NCI-H2081 treated with DMSO at 0.1 percent for 48 hours (cell line): ENCODE results near the gene AKR1C1.
"Not testable (repeated sequence)": the region's sequence is repeated elsewhere in the genome, so short reads cannot be mapped to it uniquely, and the experiment has no call there.

ENCODE experiments used
- DNase-seq: peaks from one replicate; lab custom pipeline; 2025; lab: John Stamatoyannopoulos, UW

The AKR1C1 gene

GRCh38 chr10:4962876-4963814, at the start of gene AKR1C1:
AKR1C1 (plus strand) TSS chr10:4963415; CDS start chr10:4963445, 30 bp downstream.
- not testable (repeated sequence) for DNase-seq

GRCh38 chr10:4914213-4914850, 48.9 kb upstream of the AKR1C1 start:
- no peak for DNase-seq

- DNase-seq: no peak
Measured at GRCh38 chr10:4916086-4916716, 47.0 kb upstream of the AKR1C1 start.

DNA sequence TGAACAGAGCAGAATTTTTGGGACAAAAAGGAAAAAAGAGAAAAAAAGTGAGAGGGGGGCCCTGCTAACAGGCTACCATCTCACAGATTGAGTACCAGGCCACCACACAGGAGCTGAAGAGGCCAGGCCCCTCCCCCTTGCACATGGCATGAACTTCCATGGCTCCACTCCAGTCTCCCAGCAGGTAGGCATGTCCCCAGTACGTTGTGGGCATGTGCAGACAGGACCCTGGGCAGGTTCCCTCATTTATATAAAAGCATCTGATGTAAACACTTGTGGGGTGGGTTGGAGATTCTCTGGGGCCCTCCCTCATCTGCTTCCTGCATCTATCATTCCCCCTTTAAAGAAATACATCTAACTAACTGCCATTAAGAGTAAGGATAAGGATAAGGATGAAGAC, 45.0 kb upstream of the AKR1C1 start:
- DNase-seq: no peak

DNA sequence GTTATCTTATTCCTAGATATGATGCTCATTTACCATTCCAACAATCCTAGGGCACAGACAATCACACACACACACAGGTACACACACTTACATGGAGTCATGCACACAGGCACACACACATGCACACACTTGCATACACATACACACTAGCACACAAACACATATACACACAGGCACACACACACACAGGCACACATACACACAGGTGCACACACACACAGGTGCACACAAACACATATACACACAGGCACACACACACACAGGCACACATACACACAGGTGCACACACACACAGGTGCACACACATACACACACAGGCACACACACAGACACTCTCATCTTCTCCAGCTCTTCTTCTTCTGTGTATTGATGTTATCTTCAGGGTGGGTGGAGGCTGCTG, 38.7 kb upstream of the AKR1C1 start:
- not testable (repeated sequence) for DNase-seq

DNA sequence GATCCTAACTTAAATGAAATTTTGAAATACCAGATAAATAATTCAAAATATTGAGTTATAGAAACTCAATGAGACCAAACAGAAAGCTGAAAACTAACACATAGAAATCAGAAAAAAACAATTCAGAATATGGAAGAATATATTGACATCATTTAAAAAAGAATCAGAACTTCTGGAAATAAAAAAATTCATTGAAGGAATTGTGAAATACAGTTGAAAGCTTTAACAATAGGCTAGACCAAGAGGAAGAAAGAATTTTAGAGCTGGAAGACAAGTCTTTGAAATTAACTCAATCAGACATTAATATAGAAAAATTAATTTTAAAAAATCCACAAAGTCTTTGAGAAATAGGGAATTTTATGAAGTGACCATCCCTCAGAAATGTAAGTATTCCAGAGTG, 36.8 kb upstream of the AKR1C1 start:
- no peak for DNase-seq

DNA sequence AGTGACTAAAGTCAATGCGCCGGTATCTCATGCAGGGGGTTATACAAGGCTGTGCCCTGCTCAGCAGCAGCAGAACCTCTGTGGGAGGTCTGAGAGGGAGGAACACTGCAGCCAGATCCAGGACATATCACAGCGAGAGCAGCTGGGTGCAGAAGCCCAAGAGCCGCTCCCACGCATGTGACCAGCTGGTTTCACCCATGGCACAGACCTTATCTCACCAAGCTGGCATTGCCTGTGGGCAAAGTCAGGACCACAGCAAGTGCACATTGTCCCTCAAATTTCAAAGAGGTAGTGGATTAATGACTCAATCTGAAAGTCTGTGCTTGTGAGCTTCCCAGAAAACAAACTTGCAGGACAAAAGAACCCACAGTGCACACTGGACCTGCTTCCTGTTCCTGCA, 31.6 kb upstream of the AKR1C1 start:
- DNase-seq: no peak

- no peak for DNase-seq
Measured at GRCh38 chr10:4934391-4934987, 28.7 kb upstream of the AKR1C1 start.

DNA sequence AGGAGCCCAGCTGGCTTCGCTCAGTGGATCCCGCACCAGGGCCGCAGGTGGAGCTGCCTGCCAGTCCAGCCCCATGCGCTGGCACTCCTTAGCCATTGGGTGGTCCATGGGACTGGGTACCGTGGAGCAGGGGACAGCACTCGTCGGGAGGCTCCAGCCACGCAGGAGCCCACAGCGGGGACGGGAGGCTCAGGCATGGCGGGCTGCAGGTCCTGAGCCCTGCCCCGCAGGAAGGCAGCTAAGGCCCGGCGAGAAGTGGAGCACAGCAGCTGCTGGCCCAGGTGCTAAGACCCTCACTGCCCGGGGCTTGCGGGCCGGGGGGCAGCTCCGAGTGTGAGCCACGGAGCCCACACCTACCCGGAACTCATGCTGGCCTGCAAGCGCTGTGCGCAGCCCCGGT, 25.9 kb upstream of the AKR1C1 start:
- no peak for DNase-seq

- no peak for DNase-seq
Measured at GRCh38 chr10:4939224-4940072, 23.8 kb upstream of the AKR1C1 start.

DNA sequence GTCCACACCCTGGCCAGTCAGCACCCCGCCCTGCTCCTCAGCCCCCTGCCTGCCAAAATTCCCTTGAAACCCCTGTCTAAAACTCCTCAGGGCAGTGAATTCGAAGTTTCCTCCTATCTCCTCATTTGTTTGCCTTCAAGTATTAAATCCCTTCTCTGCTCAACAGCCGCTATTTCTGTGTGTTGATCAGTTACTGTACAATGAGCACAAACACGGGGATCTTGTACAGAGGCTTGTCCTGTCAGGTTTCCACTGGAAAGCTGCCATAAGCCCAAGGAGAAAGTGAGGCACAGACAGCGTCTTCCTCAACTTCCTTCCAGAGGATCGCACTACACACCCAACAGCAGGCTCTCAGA, 23.2 kb upstream of the AKR1C1 start:
- not testable (repeated sequence) for DNase-seq

GRCh38 chr10:4940909-4941308, 22.3 kb upstream of the AKR1C1 start:
- DNase-seq: not testable (repeated sequence)

DNA sequence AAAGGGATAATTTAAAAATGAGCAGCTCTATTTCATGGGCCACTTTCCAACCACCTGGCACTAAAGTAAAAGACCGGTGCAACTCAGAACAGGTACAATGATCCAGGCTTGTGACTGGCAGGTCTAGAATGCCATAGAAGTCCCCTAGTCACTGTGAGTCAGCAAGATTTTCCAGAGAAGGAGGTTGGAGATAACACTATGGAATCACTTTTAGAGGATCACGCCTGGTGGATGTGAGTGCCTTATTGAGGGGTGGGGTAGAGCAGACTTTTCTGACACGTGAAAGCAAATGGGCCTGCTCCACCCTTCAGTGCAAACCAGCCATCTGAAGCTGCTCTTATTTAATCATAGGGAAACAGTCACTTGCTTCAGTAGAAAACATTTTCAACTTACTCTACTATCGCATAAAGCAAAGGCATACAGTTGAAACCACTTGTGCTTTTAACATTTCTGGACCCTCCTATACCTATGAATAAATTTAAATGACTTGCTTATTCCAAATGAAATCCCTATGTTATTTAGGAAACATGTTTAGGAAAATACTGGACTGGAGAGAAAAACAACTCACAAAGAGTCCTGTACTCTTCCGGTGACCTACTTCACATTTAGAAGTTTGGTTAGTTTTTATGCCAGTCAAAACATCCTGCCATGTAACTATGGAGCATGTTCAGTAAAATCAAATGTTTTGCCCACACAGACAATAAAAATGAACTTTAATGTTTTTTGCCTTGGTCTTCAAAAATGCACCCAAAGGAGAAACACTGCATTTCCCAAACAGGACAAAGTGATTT, 21.5 kb upstream of the AKR1C1 start:
- no peak for DNase-seq

GRCh38 chr10:4942931-4943330, 20.3 kb upstream of the AKR1C1 start:
- DNase-seq: not testable (repeated sequence)

DNA sequence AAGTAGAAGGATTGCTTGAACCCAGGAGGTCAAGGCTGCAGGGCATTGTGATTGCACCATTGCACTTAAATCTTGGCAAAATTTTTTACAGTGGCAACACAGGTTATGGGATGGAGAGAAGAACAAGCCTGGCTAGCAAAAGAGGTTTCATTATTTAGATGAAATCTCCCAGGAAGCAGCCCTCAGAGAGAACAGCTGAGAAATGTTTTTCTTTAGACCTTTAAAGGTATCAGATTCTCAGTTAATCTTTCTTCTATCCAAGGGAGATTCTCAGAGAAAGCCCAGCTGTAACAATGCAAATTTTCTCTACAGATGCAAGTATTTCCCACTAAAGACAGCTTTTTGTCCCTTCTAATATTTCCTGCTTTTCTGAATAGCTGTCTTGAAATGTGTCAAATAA, 19.8 kb upstream of the AKR1C1 start:
- DNase-seq: not testable (repeated sequence)

GRCh38 chr10:4943821-4944220, 19.4 kb upstream of the AKR1C1 start:
- no peak for DNase-seq

DNA sequence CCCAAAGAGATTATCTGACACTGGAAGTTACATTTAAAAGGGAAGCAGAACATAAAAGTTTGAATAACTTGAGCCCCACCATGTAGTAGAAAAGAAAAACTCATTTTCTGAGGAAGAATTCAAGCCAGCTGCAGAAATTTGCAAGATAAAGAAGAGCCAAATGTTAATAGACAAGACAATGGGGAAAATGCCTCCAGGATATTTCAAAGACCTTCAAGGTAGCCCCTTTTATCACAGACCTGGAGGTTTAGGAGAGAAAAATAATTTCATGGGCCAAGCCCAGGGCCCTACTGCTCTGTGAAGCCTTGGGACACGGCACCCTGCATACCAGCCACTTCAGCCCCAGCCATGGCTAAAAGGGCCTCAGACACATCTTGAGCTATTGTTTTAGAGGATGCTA, 18.4 kb upstream of the AKR1C1 start:
- no peak for DNase-seq

- DNase-seq: no peak
Measured at GRCh38 chr10:4945766-4946717, 17.2 kb upstream of the AKR1C1 start.

DNA sequence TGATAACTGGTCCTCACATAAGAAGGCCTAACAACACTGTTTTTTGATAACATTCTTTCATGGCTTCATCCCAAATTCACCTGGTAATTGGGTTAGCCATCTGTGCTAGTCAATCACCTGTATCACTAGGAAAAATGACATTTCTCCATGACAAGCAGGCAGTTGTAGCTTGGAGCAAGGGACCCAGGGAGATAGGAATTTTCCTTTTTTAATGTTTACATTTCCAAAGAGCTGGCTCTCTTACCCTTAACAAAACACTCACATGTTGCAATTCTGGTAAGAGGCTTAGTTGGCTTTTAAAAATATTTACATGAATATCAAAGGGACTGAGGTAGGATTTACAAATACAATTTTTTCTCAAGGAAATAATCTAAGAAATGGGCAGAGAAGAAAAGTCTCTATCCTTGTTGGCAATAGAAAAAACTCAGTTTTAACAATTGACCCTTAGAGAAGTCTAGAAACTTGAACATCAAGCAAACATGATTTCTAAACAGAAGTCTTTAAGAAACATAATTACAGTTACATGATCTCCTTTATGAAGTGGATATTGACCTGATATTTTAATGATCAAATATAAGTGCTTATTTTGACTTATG, 16.1 kb upstream of the AKR1C1 start:
- DNase-seq: no peak
